H1 (cell line): ENCODE data around the gene ICE1. TPM values are rescaled to one million over a fixed set of nuclear protein-coding genes. Genes with fewer than 3 reads are reported as not detected.

Experiments used
- CTCF ChIA-PET: fragments of 300-600 bp; sonication (Branson Sonifier 250); formaldehyde crosslinking; loops from one replicate; lab custom pipeline; 2021; ENCODE audit not compliant: partially characterized antibody; lab: Charles Lee
- POLR2A ChIA-PET: fragments of 300-600 bp; sonication (Branson Sonifier 250); formaldehyde crosslinking; loops from one replicate; lab custom pipeline; 2021; ENCODE audit warnings: inconsistent platforms; ENCODE audit not compliant: partially characterized antibody; lab: Charles Lee
- DNase-seq, 2 experiments: peaks; one replicate each; pipeline versions ENCODE4 v3.0.0 to v3.0.0-alpha.2; 2010 to 2022; ENCODE audit warnings: low spot score in 2 of 2, low read depth in 1 of 2, mixed read lengths in 1 of 2
- FAIRE-seq: peaks from 2 replicates; lab custom pipeline; 2011; peaks lifted over from hg19 to GRCh38; lab: Jason Lieb, UNC
- H2AFZ ChIP-seq: 2 replicates; pipeline ENCODE4 v1.8.1; 2012; ENCODE audit warnings: low read length, inconsistent platforms
- H2AK5ac ChIP-seq: 2 replicates; pipeline ENCODE4 v1.6.1; 2013; ENCODE audit warnings: low read depth, low read length
- H2BK120ac ChIP-seq: replicated peaks from 2 replicates; pipeline ENCODE3; 2013; ENCODE audit warnings: low read depth, low read length, inconsistent platforms
- H2BK12ac ChIP-seq: 2 replicates; pipeline ENCODE4 v1.6.1; 2013; ENCODE audit warnings: low read depth, low read length
- H2BK15ac ChIP-seq: 2 replicates; pipeline ENCODE4 v1.6.1; 2013; ENCODE audit warnings: low read length
- H2BK20ac ChIP-seq: 2 replicates; pipeline ENCODE4 v1.6.1; 2013; ENCODE audit warnings: low read length
- H2BK5ac ChIP-seq: 2 replicates; pipeline ENCODE4 v1.6.1; 2013; ENCODE audit warnings: low read depth, low read length
- H3K14ac ChIP-seq: 2 replicates; pipeline ENCODE4 v1.6.1; 2013; ENCODE audit warnings: inconsistent platforms; ENCODE audit not compliant: insufficient read length
- H3K18ac ChIP-seq: 2 replicates; pipeline ENCODE4 v1.6.1; 2013; ENCODE audit warnings: low read length; ENCODE audit errors: extremely low read depth
- H3K23ac ChIP-seq: 2 replicates; pipeline ENCODE4 v1.6.1; 2013; ENCODE audit warnings: inconsistent platforms; ENCODE audit not compliant: insufficient read length
- H3K23me2 ChIP-seq: 2 replicates; pipeline ENCODE4 v1.6.1; 2013; ENCODE audit warnings: low read depth, low read length
- H3K27ac ChIP-seq: 2 replicates; pipeline ENCODE4 v1.6.1; 2011; ENCODE audit warnings: low read depth, low read length, inconsistent platforms
- H3K27me3 ChIP-seq, 4 experiments: replicated peaks in 1 of 4; 1 replicate in 1 of 4; 2 replicates in 3 of 4; pipeline versions ENCODE4 v1.6.1 to v1.8.1; 2011 to 2013; ENCODE audit warnings: low read length in 3 of 4, mild to moderate bottlenecking in 3 of 4, inconsistent platforms in 2 of 4, mixed read lengths in 2 of 4, moderate library complexity in 1 of 4; ENCODE audit not compliant: control insufficient read depth in 3 of 4, insufficient read depth in 3 of 4; ENCODE audit errors: extremely low read depth in 1 of 4
- H3K36me3 ChIP-seq, 4 experiments: 2 replicates each; pipeline versions ENCODE4 v1.6.1 to v1.8.1; 2011 to 2013; ENCODE audit warnings: mild to moderate bottlenecking in 4 of 4, low read length in 3 of 4, moderate library complexity in 2 of 4, control low read depth in 1 of 4, inconsistent platforms in 1 of 4; ENCODE audit not compliant: insufficient read depth in 4 of 4, control insufficient read depth in 2 of 4
- H3K4ac ChIP-seq: replicated peaks from 2 replicates; pipeline ENCODE3; 2013; ENCODE audit warnings: low read length, low read depth, mixed read lengths, inconsistent platforms; ENCODE audit not compliant: insufficient read length
- H3K4me1 ChIP-seq, 4 experiments: replicated peaks in 1 of 4; 1 replicate in 1 of 4; 2 replicates in 3 of 4; pipeline versions ENCODE4 v1.6.1 to v1.8.1; 2011 to 2013; ENCODE audit warnings: low read length in 3 of 4, inconsistent platforms in 2 of 4, mixed read lengths in 1 of 4; ENCODE audit not compliant: insufficient read depth in 4 of 4, control insufficient read depth in 3 of 4
- H3K4me2 ChIP-seq, 2 experiments: 2 replicates each; pipeline versions ENCODE4 v1.6.1 to v1.8.1; 2011 to 2013; ENCODE audit warnings: low read depth in 2 of 2, low read length in 2 of 2, control low read depth in 1 of 2, inconsistent platforms in 1 of 2, mild to moderate bottlenecking in 1 of 2; ENCODE audit not compliant: insufficient read depth in 1 of 2
- H3K4me3 ChIP-seq, 4 experiments: fragments of 200-600, 300-600 bp in 1 of 4; sonication (generic), shearing (Covaris generic), sonication (Bioruptor Twin) in 1 of 4; 2 replicates each; pipeline versions ENCODE4 v1.5.1 to v1.8.1; 2011 to 2016; ENCODE audit warnings: low read length in 4 of 4, low read depth in 3 of 4, control low read depth in 2 of 4, inconsistent platforms in 2 of 4, mild to moderate bottlenecking in 2 of 4, mixed read lengths in 1 of 4, moderate library complexity in 1 of 4; ENCODE audit not compliant: insufficient read depth in 2 of 4; ENCODE audit errors: extremely low read depth in 1 of 4
- H3K56ac ChIP-seq: replicated peaks from 2 replicates; pipeline ENCODE3; 2013; ENCODE audit warnings: low read depth, mild to moderate bottlenecking, mixed read lengths, low read length, inconsistent platforms; ENCODE audit not compliant: insufficient read length
- H3K79me1 ChIP-seq: 2 replicates; pipeline ENCODE4 v1.6.1; 2013; ENCODE audit warnings: low read depth, low read length, control low read depth
- H3K79me2 ChIP-seq, 2 experiments: 2 replicates each; pipeline versions ENCODE4 v1.6.1 to v1.8.1; 2012 to 2013; ENCODE audit warnings: low read length in 2 of 2, mild to moderate bottlenecking in 2 of 2, inconsistent platforms in 1 of 2; ENCODE audit not compliant: insufficient read depth in 2 of 2, control insufficient read depth in 1 of 2
- H3K9ac ChIP-seq, 4 experiments: replicated peaks in 1 of 4; 1 replicate in 1 of 4; 2 replicates in 3 of 4; pipeline versions ENCODE4 v1.6.1 to v1.8.1; 2011 to 2013; ENCODE audit warnings: low read depth in 3 of 4, low read length in 3 of 4, control low read depth in 2 of 4, mild to moderate bottlenecking in 2 of 4, moderate library complexity in 2 of 4, inconsistent platforms in 1 of 4; ENCODE audit errors: extremely low read depth in 1 of 4
- H3K9me3 ChIP-seq, 2 experiments: 2 replicates each; pipeline versions ENCODE4 v1.6.1 to v1.8.1; 2012 to 2013; ENCODE audit warnings: mild to moderate bottlenecking in 2 of 2, moderate library complexity in 2 of 2, control low read depth in 1 of 2, inconsistent platforms in 1 of 2, low read depth in 1 of 2, low read length in 1 of 2, mixed read lengths in 1 of 2; ENCODE audit not compliant: insufficient read depth in 2 of 2
- H4K20me1 ChIP-seq, 2 experiments: replicated peaks in 1 of 2; 2 replicates each; pipeline versions ENCODE3 to v1.8.1; 2011 to 2013; ENCODE audit warnings: inconsistent platforms in 2 of 2, low read length in 2 of 2, mild to moderate bottlenecking in 1 of 2; ENCODE audit not compliant: insufficient read depth in 2 of 2, control insufficient read depth in 1 of 2
- H4K5ac ChIP-seq: 2 replicates; pipeline ENCODE4 v1.6.1; 2013; ENCODE audit warnings: low read length, low read depth, mixed read lengths, inconsistent platforms; ENCODE audit not compliant: insufficient read length
- H4K8ac ChIP-seq: 2 replicates; pipeline ENCODE4 v1.8.0; 2013; ENCODE audit warnings: mild to moderate bottlenecking, moderate library complexity, low read length, inconsistent platforms; ENCODE audit not compliant: insufficient read depth; ENCODE audit errors: extremely low read depth
- H4K91ac ChIP-seq: replicated peaks from 2 replicates; pipeline ENCODE3; 2013; ENCODE audit warnings: low read length, mixed read lengths, inconsistent platforms; ENCODE audit not compliant: insufficient read length
- ATF2 ChIP-seq: IDR thresholded peaks from 2 replicates; pipeline ENCODE4 v1.6.1; 2012; ENCODE audit warnings: low read length, inconsistent platforms
- BCL11A ChIP-seq, 2 experiments: IDR thresholded peaks; one replicate each; pipeline ENCODE4 v1.6.1; 2011; ENCODE audit warnings: low read depth in 2 of 2, low read length in 2 of 2, mild to moderate bottlenecking in 2 of 2
- BRCA1 ChIP-seq: IDR thresholded peaks from 2 replicates; pipeline ENCODE4 v1.6.1; 2012; ENCODE audit warnings: low read depth, low read length, improper control_type of control experiment
- EGR1 ChIP-seq: IDR thresholded peaks from 2 replicates; pipeline ENCODE4 v1.6.1; 2011; ENCODE audit warnings: low read depth, low read length, borderline replicate concordance
- POLR2AphosphoS5 ChIP-seq: IDR thresholded peaks from 2 replicates; pipeline ENCODE4 v1.6.1; 2011; ENCODE audit warnings: low read depth, low read length
- POU5F1 ChIP-seq: IDR thresholded peaks from 2 replicates; pipeline ENCODE4 v1.6.1; 2011; ENCODE audit warnings: low read depth, mild to moderate bottlenecking, low read length, moderate library complexity
- RAD21 ChIP-seq, 2 experiments: IDR thresholded peaks in 1 of 2; conservative IDR thresholded peaks in 1 of 2; 2 replicates each; pipeline ENCODE4 v1.6.1; 2011; ENCODE audit warnings: low read depth in 2 of 2, low read length in 2 of 2, improper control_type of control experiment in 1 of 2, inconsistent platforms in 1 of 2, mild to moderate bottlenecking in 1 of 2, moderate library complexity in 1 of 2
- SIN3A ChIP-seq, 2 experiments: IDR thresholded peaks in 1 of 2; conservative IDR thresholded peaks in 1 of 2; 2 replicates each; pipeline ENCODE4 v1.6.1; 2011 to 2012; ENCODE audit warnings: low read length in 2 of 2, improper control_type of control experiment in 1 of 2, low read depth in 1 of 2, mild to moderate bottlenecking in 1 of 2
- SP4 ChIP-seq: IDR thresholded peaks from 2 replicates; pipeline ENCODE4 v1.6.1; 2012; ENCODE audit warnings: low read length, inconsistent platforms
- TAF1 ChIP-seq: IDR thresholded peaks from 2 replicates; pipeline ENCODE4 v1.6.1; 2011; ENCODE audit warnings: mild to moderate bottlenecking, low read depth, low read length
- TAF7 ChIP-seq: optimal IDR thresholded peaks from 2 replicates; pipeline ENCODE3; 2011; ENCODE audit warnings: low read depth, mild to moderate bottlenecking, inconsistent platforms, low read length, moderate library complexity, borderline replicate concordance
- USF2 ChIP-seq: IDR thresholded peaks from 2 replicates; pipeline ENCODE4 v1.6.1; 2011; ENCODE audit warnings: low read length, improper control_type of control experiment
- WGBS, 2 experiments: shearing (Covaris generic) in 1 of 2; methylation state at CpG; one replicate each; pipeline versions ENCODE4 v1.1.6 to v1.1.7; 2013 to 2015; ENCODE audit warnings: low lambda C conversion rate in 2 of 2, mixed read lengths in 2 of 2, inconsistent platforms in 1 of 2, low coverage in 1 of 2, missing lambda C conversion rate in 1 of 2; ENCODE audit not compliant: insufficient replicate concordance in 2 of 2, insufficient coverage in 1 of 2, insufficient read length in 1 of 2; ENCODE audit errors: extremely low coverage in 1 of 2, missing lambda C conversion rate in 1 of 2; 5-methylcytosine and 5-hydroxymethylcytosine counted together
- polyA plus RNA-seq, 7 experiments: library from polyadenylated mRNA; depleted of rRNA in 3 of 7; stranded (reverse) in 5 of 7; unstranded in 2 of 7; fragments of >200 nt in 5 of 7; fragments of 200-250 nt in 2 of 7; gene quantifications; 1 replicate in 5 of 7; 2 replicates in 1 of 7; 4 replicates in 1 of 7; pipeline versions ENCODE4 v1.2.1 to v1.2.3, GENCODE V29; 2011 to 2013; ENCODE audit warnings: missing spikeins in 2 of 7, mixed read lengths in 2 of 7
- total RNA-seq: library from RNA; stranded (reverse); fragmentation: NEBNext Ultra II Directional; extraction: Animal tissue kit (Norgen Biotek cat#: 25700); gene quantifications from 2 replicates; pipeline ENCODE4 v1.2.1, GENCODE V29; 2021

The ICE1 gene
- total and polyA plus RNA-seq, 2 of the 8 experiments (the other 6 are each of a cell fraction or from before 2014, with no cell fraction given) = 11.8 to 53.9 TPM

GRCh38 chr5:5473226-5473625 lies 50.7 kb downstream of the ICE1 start:
- H2BK15ac ChIP-seq = no peak overlapping the region
- ChIA-PET POLR2A (no interaction called here), CTCF (no interaction called here)
- no peaks in the 10 kb centered on the region for H3K79me2 ChIP-seq
- no peak overlapping the region for H4K5ac ChIP-seq
- no peaks in the 10 kb centered on the region for H3K4me1 ChIP-seq
- no peak overlapping the region for H2AFZ ChIP-seq
- H3K4ac ChIP-seq = no peak overlapping the region
- no peaks in the 10 kb centered on the region for H4K20me1 ChIP-seq
- no peak overlapping the region for H3K18ac ChIP-seq
- no peak overlapping the region for H3K9ac ChIP-seq
- no peaks in the 10 kb centered on the region for H3K9me3 ChIP-seq
- TF ChIP-seq TAF7 (no peak), RAD21 (IDR thresholded peaks at IDR 0.05 in 1 of 2, conservative IDR thresholded peaks at IDR 0.05 in 1 of 2; ENCODE audit: low read depth in 2 of 2, low read length in 2 of 2) (no peak), POU5F1 (no peak), EGR1 (no peak), BCL11A (IDR thresholded peaks at IDR 0.05; ENCODE audit: low read depth in 2 of 2, low read length in 2 of 2) (no peak), SIN3A (conservative IDR thresholded peaks at IDR 0.05 in 1 of 2, IDR thresholded peaks at IDR 0.05 in 1 of 2; ENCODE audit: low read depth in 1 of 2, low read length in 2 of 2) (no peak), USF2 (no peak), BRCA1 (no peak), POLR2AphosphoS5 (no peak), TAF1 (no peak), ATF2 (no peak), SP4 (no peak)
- no peaks in the 10 kb centered on the region for H3K79me1 ChIP-seq
- H4K91ac ChIP-seq = no peak overlapping the region
- no peak overlapping the region for H2BK20ac ChIP-seq
- no peak overlapping the region for H3K23ac ChIP-seq
- DNase-seq (no peak), FAIRE-seq (no peak)
- H2BK120ac ChIP-seq = no peak overlapping the region
- H2AK5ac ChIP-seq = no peak overlapping the region
- H3K14ac ChIP-seq = no peak overlapping the region
- H3K27ac ChIP-seq = no peak overlapping the region
- no peaks in the 10 kb centered on the region for H3K27me3 ChIP-seq
- peaks cover 0 to 42% (median 14%) of the 10 kb centered on the region in 4 experiments; a peak in 5 of 8 replicates for H3K36me3 ChIP-seq
- no peak overlapping the region for H2BK5ac ChIP-seq
- H2BK12ac ChIP-seq = no peak overlapping the region
- 89% methylated on average over 2 of the region's 2 CpGs; no CpG with 5 or more reads in 1 of the 2 experiments for WGBS, 2 experiments
- no peak overlapping the region for H4K8ac ChIP-seq
- H3K56ac ChIP-seq = no peak overlapping the region
- no peaks in the 10 kb centered on the region for H3K23me2 ChIP-seq
- H3K4me2 ChIP-seq = no peak overlapping the region
- no peak overlapping the region for H3K4me3 ChIP-seq
